Type B pancreatic cell (in vitro differentiated cells): Measurements from ENCODE around the gene SLCO3A1. TPM values are rescaled to one million over a fixed set of nuclear protein-coding genes. Genes with fewer than 3 reads are reported as not detected.

Source experiments
- DNase-seq: peaks from one replicate; pipeline ENCODE4 v3.0.0; 2021; ENCODE audit warnings: mixed read lengths; ENCODE audit not compliant: unreplicated experiment; ENCODE audit errors: extremely low spot score
- H3K27ac Mint-ChIP-seq: 2 replicates; pipeline ENCODE4 v1.8.0; 2021; ENCODE audit warnings: mild to moderate bottlenecking, mixed read lengths
- H3K27me3 Mint-ChIP-seq: 2 replicates; pipeline ENCODE4 v1.8.0; 2021; ENCODE audit warnings: mixed read lengths
- H3K36me3 Mint-ChIP-seq: 2 replicates; pipeline ENCODE4 v1.8.0; 2021; ENCODE audit warnings: mixed read lengths
- H3K4me1 Mint-ChIP-seq: one replicate; pipeline ENCODE4 v1.8.0; 2021; ENCODE audit warnings: mixed read lengths; ENCODE audit not compliant: unreplicated experiment
- H3K4me3 Mint-ChIP-seq: 2 replicates; pipeline ENCODE4 v1.8.0; 2021; ENCODE audit warnings: mild to moderate bottlenecking, mixed read lengths
- H3K9me3 Mint-ChIP-seq: 2 replicates; pipeline ENCODE4 v1.8.0; 2021; ENCODE audit warnings: mixed read lengths
- CTCF ChIP-seq: fragments of 200-600 bp; sonication (generic); conservative IDR thresholded peaks from 2 replicates; pipeline ENCODE4 v1.5.0; 2021; ENCODE audit warnings: antibody characterized with exemption, mild to moderate bottlenecking
- total RNA-seq: library from RNA; stranded (reverse); gene quantifications from 2 replicates; pipeline ENCODE4 v1.2.1, GENCODE V29; 2021; ENCODE audit warnings: low replicate concordance

The SLCO3A1 gene
- total RNA-seq, 1 donor from 2014 or later: 30.9 TPM

- TF ChIP-seq CTCF: no peak
- H3K27ac Mint-ChIP-seq: no peak overlapping the region
- H3K9me3 Mint-ChIP-seq: peaks cover 3% of the 10 kb centered on the region
- H3K36me3 Mint-ChIP-seq: no peaks in the 10 kb centered on the region
- H3K4me3 Mint-ChIP-seq: no peak overlapping the region
- H3K27me3 Mint-ChIP-seq: no peaks in the 10 kb centered on the region
- DNase-seq: no peak
- no peaks in the 10 kb centered on the region for H3K4me1 Mint-ChIP-seq
These were observed 27.1 kb upstream of the SLCO3A1 start for GRCh38 chr15:91826443-91826842.

GRCh38 chr15:91833056-91833455 is 20.5 kb upstream of the SLCO3A1 start:
- H3K4me1 Mint-ChIP-seq: no peaks in the 10 kb centered on the region

GRCh38 chr15:91839867-91840266 is 13.6 kb upstream of the SLCO3A1 start:
- Mint-ChIP-seq H3K9me3 (peaks cover 11% of the 10 kb centered on the region), H3K27me3 (peaks cover 5% of the 10 kb centered on the region), H3K27ac (no peak overlapping the region), H3K36me3 (no peaks in the 10 kb centered on the region), H3K4me1 (no peaks in the 10 kb centered on the region), H3K4me3 (no peak overlapping the region)
- no peak for TF ChIP-seq CTCF
- DNase-seq: no peak

More at GRCh38 chr15:91833056-91833455, 20.5 kb upstream of the SLCO3A1 start:
- no peaks in the 10 kb centered on the region for H3K36me3 Mint-ChIP-seq
- H3K4me3 Mint-ChIP-seq: no peak overlapping the region
- H3K27ac Mint-ChIP-seq: no peak overlapping the region
- H3K27me3 Mint-ChIP-seq: peaks cover 2% of the 10 kb centered on the region
- DNase-seq: no peak
- no peak for TF ChIP-seq CTCF
- peaks cover 6% of the 10 kb centered on the region for H3K9me3 Mint-ChIP-seq

- no peaks in the 10 kb centered on the region for H3K36me3 Mint-ChIP-seq
- no peak for TF ChIP-seq CTCF
- no peak overlapping the region for H3K27ac Mint-ChIP-seq
These were observed 11.6 kb upstream of the SLCO3A1 start for GRCh38 chr15:91841861-91842260.

GRCh38 chr15:91844341-91844740 is 9.2 kb upstream of the SLCO3A1 start:
- Mint-ChIP-seq H3K9me3 (peaks cover 5% of the 10 kb centered on the region), H3K27ac (no peak overlapping the region), H3K4me1 (no peaks in the 10 kb centered on the region), H3K36me3 (peaks cover under 1% of the 10 kb centered on the region), H3K4me3 (no peak overlapping the region), H3K27me3 (peaks cover 7% of the 10 kb centered on the region)
- DNase-seq: no peak
- TF ChIP-seq CTCF: no peak

More at GRCh38 chr15:91841861-91842260, 11.6 kb upstream of the SLCO3A1 start:
- H3K4me3 Mint-ChIP-seq: no peak overlapping the region
- no peaks in the 10 kb centered on the region for H3K4me1 Mint-ChIP-seq
- H3K27me3 Mint-ChIP-seq: peaks cover 9% of the 10 kb centered on the region
- DNase-seq: no peak
- H3K9me3 Mint-ChIP-seq: peaks cover 5% of the 10 kb centered on the region

GRCh38 chr15:91844928-91845327 is 8.6 kb upstream of the SLCO3A1 start:
- no peak for DNase-seq
- Mint-ChIP-seq H3K4me3 (no peak overlapping the region), H3K27me3 (peaks cover 10% of the 10 kb centered on the region), H3K27ac (no peak overlapping the region), H3K36me3 (peaks cover 4% of the 10 kb centered on the region), H3K4me1 (no peaks in the 10 kb centered on the region), H3K9me3 (peaks cover 5% of the 10 kb centered on the region)
- no peak for TF ChIP-seq CTCF
